Activated CD8-positive, alpha-beta memory T cell treated with anti-CD3 and anti-CD28 coated beads, Interleukin-2, amount 50 U/mL, for 24 hours (primary cell): ENCODE data around the gene CTDNEP1.

Experiments used
- DNase-seq: peaks from one replicate; pipeline ENCODE4 v3.0.0-alpha.2; 2020; ENCODE audit errors: extremely low read depth

Gene CTDNEP1

DNA sequence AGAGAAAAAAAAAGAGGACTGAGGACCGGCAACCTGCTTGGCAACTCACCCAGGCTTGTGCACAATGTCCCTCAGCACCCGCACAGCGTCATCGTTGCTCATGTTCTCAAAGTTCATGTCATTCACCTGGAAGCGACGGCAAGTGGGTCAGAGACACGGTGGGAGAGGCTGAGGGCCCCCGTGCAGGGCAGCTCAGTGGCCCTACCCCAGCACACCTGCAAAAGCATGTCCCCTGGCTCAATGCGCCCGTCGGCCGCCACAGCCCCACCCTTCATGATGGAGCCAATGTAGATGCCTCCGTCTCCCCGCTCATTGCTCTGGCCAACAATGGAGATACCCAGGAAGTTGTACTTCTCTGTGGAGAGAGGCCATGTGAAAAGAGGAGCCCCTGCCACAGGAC lies 22.6 kb downstream of the CTDNEP1 start:
- no peak for DNase-seq

DNA sequence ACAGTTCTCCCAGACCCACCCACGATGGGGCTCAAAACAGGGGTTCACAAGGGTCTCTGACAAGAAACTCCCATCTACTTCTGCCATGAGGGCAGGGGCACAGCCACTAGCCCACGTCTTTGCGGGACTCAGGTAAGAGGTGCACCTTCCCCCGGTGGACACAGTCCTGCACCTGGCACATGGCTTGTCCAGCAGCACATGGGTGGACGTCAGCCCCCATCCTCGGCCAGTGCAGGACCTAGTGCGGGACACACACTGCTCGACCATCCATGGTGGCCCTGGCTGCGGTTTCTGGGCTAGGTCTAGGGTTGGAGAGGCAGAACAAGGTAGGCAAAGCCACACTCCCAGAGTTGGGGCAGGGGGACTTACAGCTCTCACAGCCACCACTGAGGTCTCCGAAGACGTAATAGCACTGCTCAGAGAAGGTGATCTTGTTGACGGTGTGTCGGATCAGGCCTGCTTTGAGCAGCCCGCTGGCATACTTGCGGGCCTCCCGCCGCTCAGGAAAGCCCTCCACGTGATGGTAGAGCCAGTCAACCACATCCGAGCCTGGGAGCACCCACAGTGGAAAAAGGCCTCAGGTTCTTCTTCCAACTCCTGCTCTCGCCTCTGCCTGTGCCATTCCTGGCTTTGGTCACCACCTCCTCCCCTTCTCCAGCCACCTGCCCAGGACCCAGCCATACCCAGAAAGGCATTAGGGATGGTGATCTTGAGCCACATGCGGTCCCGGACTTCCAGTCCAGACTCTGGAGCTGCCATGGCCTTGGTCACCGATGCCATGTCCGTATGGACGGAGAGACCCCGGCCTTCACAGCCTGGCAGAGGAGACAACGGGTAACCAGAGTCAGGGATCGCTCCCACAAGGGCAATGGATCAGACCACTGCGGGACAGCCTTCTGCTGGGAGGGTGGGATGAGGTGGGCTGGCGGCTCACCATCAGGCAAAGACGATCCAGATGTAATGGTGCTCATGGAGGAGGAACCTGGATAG lies 24.5 kb downstream of the CTDNEP1 start:
- no peak for DNase-seq

DNA sequence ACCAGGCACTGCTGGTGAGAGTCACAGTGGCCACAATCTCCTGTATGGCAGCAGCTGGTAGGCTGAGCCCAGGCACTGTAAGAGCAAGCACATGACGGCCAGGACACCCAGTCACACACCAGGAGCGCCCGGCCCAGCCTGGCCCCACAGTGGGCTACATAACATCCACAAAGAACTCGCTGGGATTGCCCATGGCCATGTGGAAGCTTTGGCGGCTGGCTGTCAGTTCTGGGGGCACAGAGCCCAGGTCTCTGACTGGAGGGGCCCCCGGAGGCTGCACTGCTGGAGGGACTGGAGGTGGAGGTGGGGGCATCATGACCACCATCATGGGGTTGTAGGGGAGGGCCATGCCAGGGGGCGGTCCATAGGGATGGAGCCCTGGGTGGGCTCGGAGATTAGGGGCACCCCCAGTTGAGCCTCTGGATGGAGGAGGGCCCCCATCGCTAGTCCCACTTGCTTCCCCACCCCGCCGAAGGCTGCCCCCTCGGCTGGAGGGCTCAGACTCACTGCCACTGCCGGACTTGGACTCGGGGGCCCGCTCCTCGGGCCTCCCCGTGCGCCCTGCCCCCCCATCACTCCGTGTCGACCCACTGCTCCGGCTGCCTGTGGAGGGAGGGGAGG lies 25.7 kb downstream of the CTDNEP1 start:
- DNase-seq: no peak

DNA sequence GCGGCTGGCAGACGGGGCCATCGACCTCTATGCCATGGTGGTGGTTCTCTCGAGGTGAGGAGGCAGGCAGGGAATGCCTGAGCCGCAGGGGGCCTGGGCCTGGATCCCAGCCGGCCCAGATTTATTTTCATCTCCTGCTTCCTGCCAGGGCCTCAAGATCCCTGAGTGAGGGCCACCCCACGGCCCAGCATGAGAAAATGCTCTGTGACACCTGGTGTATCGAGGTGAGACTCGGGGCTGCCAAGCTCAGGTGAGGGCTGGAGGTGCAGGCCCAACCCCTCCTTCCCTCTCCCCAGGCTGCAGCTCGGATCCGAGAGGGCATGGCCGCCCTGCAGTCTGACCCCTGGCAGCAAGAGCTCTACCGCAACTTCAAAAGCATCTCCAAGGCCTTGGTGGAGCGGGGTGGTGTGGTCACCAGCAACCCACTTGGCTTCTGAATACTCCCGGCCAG lies 26.8 kb downstream of the CTDNEP1 start:
- DNase-seq: no peak

DNA sequence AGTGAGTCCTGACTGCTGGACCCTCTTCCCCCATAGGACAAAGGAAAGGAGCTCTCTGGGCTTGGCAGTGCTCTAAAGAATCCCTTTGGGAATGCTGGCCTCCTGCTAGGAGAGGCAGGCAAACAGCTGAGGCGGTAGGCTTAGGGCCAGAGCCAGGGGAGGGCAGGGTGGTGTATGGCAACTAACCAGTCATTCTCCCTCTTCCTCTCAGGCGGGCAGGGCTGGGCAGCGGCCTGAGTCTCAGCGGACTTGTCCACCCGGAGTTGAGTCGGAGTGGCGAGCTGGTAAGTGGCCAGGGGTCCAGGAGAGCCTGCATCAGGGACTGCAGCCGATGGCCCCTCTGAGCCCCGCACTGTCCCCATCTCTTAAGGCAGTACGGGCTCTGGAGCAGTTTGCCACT lies 27.4 kb downstream of the CTDNEP1 start:
- no peak for DNase-seq

DNA sequence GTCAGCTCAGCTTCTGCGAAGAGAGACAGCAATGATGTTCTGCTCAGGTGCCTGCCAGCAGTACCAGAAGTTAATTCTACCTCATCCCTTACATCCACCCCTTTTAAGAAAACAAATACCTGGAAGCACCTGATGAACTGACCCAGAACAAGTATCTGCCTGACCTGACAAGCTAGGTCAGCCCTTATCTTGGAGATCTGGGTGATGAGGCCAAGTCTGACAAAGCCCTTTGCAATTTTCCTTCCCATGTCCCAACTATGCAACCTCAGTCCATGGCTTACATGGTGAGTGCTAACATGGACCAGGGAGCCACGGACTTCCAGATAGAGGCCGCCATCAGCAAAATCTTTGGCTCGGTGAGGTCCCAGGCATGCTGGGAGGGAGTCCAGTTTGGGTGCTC lies 28.2 kb downstream of the CTDNEP1 start:
- DNase-seq: no peak

DNA sequence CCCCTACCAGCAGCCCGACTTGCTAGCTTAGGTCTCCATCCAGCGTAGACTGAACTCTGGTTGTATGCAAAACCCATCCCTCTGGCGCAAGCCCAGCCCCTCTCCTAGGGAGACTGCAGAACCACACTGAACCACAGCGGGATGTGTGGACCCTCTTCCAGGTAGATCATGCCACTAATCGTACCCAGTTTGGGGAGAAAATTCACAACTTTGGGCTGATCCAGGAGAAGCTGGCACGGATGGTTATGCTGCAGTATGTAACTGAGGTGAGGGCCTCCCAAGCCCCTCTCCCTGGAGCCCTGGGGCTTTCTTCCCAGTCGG lies 28.6 kb downstream of the CTDNEP1 start:
- DNase-seq: no peak

DNA sequence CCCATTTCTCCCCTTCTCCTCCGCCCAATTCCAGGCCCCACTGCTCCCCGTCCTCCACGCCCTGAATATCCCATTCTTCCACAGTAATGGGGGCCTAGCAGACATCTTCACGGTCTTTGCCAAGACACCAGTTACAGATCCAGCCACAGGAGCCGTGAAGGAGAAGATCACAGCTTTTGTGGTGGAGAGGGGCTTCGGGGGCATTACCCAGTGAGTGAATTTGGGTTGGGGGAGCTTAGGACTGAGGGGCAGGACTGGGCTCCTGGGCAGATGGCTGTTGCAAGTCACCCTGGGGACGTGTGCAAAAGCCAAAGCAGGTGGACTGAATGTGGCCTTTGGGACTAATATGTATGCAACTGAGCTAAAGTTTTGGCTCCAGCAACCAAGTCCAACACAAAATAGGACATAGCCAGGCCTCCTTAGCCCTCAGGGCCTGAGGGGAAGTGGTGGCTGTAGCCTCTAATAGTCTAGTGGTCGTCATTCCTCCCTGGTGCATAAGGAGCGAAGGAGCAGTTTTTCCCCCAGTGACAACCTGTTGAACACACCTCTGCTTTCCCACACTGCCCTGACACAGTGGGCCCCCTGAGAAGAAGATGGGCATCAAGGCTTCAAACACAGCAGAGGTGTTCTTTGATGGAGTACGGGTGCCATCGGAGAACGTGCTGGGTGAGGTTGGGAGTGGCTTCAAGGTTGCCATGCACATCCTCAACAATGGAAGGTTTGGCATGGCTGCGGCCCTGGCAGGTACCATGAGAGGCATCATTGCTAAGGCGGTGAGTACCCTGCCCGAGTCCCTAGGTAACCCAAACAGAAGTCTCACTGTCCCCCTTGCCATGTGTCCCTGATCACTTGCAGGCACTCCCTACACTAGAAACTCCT lies 29.2 kb downstream of the CTDNEP1 start:
- no peak for DNase-seq

DNA sequence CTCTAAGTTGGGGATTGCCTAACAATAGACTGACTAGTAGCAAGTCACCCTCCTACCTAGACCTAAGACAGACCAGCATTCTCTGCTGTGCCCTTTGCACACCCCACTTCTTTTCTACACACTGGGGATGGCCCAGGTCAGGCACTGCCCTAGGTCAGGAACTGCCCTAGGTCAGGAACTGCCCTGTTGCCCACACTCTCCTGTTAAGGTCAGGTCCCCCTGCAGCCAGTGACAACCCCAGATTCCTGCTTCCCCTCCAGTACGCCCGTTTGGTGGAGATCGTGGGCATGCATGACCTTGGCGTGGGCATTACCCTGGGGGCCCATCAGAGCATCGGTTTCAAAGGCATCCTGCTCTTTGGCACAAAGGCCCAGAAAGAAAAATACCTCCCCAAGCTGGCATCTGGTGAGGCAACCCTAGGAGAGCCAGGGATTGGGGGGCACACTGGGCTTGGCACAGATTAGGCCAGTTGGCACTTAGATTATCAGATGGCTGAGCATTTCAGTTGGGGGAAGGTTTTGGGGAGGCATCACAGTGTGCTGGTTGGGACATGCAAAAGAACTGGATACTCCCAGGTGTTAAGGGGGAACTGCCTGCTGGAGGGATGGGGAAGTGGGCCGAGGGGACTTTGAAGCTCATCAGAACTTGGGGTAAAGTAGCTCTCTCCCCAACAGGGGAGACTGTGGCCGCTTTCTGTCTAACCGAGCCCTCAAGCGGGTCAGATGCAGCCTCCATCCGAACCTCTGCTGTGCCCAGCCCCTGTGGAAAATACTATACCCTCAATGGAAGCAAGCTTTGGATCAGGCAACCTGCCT lies 30.0 kb downstream of the CTDNEP1 start:
- no peak for DNase-seq

DNA sequence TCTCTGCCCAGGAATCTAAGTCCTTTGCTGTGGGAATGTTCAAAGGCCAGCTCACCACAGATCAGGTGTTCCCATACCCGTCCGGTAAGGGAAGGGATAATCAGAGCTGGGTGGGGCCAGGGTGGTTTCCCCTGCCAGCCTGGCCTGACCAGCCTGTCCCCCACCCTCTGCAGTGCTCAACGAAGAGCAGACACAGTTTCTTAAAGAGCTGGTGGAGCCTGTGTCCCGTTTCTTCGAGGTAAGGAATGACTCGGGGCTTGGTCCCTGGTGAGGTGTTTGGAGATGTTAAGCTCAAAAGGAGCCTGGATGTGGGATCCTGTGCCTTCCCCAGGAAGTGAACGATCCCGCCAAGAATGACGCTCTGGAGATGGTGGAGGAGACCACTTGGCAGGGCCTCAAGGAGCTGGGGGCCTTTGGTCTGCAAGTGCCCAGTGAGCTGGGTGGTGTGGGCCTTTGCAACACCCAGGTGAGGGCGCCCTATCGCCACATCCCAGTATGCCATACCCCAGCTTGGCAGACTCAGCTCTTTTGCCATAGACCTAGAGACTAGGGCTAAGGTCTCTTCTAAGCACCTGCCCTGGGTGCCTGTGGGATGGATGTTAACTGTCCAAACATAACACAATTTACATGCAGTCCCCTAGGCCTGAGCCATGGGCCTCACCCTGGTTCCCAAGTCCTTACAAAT lies 30.8 kb downstream of the CTDNEP1 start:
- no peak for DNase-seq

DNA sequence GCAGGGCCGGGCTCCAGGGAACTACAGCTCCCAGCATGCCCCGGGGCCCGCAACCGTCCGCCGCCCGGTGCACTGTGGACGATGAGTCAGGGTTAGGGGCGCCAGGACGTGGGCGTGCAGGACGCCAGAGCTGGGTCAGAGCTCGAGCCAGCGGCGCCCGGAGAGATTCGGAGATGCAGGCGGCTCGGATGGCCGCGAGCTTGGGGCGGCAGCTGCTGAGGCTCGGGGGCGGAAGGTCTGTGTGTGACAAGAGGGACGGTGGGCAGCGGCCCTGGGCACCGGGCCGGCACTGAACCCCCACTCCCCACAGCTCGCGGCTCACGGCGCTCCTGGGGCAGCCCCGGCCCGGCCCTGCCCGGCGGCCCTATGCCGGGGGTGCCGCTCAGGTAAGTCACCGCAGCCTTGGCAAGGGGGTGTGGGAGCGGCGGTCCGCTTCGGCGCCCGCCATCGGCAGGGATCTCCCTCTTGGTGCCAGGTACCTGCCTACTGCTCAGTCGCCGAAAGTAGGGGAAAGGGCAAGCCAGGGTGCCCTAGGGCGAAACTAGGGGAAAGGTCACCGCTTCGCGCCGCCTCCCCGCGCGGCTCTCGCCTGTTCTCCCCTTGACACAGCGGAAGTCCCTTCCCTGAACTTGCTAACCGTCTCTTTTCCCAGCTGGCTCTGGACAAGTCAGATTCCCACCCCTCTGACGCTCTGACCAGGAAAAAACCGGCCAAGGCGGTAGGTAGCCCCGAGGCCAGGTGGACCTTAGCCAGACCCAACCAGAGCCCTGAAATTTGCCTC lies 31.5 kb downstream of the CTDNEP1 start, which contains the start of the genes ACADVL and DLG4:
Gene ACADVL (plus strand): TSS at position 127 of the 781 bp plus-strand sequence. CDS start 47 bp downstream, at position 174.
Gene DLG4 (minus strand): TSS at position 25 of the 781 bp plus-strand sequence.
- DNase-seq: no peak

DNA sequence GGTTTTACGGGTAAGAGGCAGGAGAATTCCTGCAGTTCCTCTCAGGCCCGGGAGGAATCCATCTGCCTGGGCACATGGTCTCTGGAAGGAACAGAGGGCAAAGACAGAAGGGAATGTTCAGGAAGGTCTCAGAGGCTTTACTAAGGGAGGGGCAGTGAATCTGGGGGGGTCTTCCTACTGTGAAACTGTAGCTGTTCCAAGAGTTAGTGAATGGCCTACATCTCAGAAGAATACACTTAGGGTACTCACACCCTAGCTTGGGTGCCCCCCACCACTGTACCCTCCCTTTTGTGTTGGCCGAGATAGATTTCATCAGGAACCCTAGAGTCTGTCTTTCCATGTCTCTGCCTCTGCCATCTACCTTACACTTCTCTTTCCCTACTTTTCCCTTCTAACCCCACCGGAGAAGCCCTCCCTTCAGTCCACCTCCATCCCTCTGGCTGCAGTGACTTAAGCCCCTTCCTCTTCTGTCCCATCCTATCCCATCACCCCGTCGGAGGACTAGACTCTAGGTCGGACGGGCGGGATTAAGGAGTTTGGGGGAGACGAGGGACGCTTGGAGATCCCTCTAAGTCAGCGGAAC lies 32.2 kb downstream of the CTDNEP1 start:
- DNase-seq: no peak

DNA sequence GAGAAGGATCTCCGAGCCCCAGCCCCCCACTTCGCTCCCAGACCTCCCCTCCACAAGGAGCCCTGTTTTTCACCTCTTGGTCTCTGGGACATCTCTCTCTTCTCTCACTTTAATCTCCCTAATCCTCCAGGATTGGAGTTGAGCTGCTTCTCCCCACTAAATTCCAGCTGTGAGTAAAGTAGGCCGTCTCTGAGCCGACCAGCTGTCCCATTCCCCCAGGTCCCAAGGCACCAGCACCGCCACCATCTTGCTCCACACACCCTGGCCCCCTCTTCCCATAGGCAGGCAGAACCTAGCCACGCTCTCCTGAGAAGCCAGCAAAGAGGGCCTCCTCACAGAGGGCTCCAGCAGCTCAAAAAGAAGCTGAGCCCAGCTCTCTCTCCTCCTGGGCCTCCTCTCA lies 32.8 kb downstream of the CTDNEP1 start:
- no peak for DNase-seq

DNA sequence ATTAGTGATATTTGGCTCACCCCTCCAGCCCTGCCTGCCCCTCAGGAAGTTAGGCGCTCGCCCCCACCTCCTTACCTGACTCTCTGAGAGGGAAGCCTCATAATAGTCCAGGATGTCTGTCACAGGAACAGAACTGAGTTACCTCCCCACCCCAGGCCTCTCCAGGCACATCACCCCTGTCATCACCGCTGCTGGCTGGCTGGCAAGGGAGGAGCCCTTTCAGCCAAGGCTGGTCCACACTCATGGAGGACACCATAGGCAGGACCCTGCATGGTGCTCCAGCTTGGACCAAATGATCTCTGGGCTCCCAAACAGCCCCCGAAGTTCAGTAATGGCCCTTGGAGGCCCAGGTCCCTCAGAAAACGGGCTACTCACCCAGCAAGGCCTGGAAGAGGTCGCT lies 33.4 kb downstream of the CTDNEP1 start:
- no peak for DNase-seq

DNA sequence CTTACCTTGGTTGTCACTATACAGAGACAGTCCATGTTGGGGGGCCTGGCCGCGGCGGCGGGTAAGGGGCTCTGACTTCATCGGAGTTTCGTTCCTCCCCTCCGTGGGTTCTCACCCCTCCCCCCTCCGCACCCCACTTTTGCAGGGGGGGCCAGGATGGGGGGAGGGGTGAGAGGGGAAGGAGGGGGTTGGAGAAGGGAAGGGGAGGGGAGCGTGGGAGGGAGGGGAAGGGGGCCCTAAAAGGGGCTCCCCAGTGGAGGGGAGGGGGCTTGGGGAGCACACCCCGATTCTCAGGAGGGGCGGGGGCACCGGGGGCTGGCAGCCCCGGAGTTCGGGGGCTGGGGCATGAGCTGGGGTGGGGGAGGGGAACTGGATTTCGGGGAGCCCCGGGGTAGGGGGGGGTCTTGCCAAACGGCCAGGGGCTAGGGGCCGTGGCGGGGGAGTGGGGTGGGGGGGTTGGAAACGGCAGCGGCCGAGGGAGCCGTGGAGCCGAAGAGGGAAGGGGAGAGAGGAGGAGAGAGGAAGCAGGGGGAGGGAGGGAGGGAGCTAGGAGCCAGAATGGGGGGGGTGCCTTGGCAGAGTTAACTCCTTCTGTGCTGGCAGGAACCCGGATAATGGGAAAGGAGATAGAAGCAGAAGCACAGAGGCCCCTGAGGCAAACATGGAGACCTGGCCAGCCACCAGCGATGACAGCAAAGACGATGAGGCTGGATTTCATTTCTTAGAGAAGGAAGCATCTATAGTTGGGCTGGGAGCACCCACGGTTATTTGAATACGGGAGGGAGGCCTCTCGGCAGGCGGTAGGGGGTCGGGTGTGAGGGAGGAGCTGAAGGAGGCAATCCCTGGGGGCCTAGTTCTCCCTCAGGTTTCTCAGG lies 34.2 kb downstream of the CTDNEP1 start:
- no peak for DNase-seq

DNA sequence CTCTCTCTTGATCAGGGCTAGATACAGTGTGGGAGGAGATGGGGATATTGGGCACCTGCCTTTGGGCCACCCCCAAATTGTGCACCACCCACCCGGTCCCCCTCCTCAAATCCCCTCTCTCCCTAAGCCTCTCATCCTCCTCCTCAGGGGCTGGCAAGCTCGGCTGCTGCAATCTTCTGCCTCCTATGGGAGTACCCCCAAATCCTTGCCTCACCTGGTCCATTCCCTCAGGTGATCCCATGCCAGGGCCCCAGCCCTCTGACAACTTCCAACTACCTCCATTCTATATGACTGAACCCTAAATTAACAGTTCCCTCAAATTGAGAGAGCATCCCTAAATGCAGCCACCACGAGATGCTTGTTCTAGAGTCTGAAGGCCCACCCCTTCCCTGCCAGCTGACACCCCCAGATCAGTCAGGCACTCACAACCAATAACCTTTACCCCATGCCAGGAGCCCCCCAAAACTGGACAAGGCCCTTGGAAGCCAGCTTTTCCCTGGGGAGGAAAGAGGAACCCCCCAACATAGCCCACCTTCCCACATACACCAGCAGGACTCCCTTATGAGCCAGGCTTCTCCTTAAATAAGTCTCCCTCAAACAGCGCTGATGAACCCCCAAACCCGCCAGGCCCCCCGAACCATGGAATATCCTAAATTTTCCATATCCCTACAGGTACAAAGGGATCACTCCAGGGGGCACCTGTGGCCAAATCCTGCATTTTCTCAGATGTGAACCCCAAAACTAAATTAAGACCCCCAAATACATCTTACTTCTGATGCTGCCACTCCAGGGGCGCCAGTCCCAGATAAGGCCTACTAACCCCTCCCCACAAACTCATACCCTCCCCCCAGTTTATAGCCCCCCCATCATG lies 35.1 kb downstream of the CTDNEP1 start:
- no peak for DNase-seq

DNA sequence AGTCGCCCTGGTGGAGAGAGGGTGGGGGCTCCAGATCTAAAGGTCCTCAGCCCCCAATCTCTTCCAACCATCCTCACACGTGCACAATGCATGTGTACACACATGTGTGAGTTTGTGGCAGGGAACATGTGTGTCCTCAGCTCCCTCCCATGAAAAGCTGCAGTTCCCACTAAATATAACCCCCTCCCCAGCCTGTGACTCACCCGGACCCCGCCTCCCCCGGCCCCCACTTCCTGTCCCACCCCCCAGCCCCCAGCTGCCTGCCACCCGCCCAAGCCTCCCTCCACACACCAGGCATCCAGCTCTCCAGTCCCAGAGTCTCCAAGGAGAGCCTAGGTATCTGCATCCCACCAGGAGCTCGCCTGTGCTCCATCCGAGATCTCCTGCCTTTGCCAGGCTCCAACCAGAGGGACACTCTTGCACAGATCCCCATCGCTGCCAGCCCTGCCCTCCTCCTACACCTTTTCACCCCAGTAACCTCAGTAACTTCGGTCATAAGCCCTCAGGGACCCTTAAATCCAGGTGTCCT lies 35.8 kb downstream of the CTDNEP1 start:
- DNase-seq: no peak
